Endodermal cell (in vitro differentiated cells): ENCODE measurements around the gene COA8. TPM values are rescaled to one million over a fixed set of nuclear protein-coding genes. Genes with fewer than 3 reads are reported as not detected.

Source experiments
- DNase-seq: peaks from one replicate; pipeline ENCODE4 v3.0.0-alpha.2; 2017
- H3K27ac ChIP-seq: 2 replicates; pipeline ENCODE4 v1.5.1; 2013; ENCODE audit warnings: mild to moderate bottlenecking, low read depth, low read length, moderate library complexity
- H3K27me3 ChIP-seq: 2 replicates; pipeline ENCODE4 v1.6.1; 2013; ENCODE audit warnings: mild to moderate bottlenecking, low read length, moderate library complexity; ENCODE audit not compliant: insufficient read depth, control insufficient read depth, poor library complexity, severe bottlenecking
- H3K36me3 ChIP-seq: 2 replicates; pipeline ENCODE4 v1.7.0; 2013; ENCODE audit warnings: mild to moderate bottlenecking, low read length, moderate library complexity; ENCODE audit not compliant: control insufficient read depth, insufficient read depth
- H3K4me1 ChIP-seq: one replicate; pipeline ENCODE4 v1.7.0; 2013; ENCODE audit warnings: low read length; ENCODE audit not compliant: control insufficient read depth, insufficient read depth
- H3K4me3 ChIP-seq: 2 replicates; pipeline ENCODE4 v1.5.1; 2013; ENCODE audit warnings: mild to moderate bottlenecking, low read length, moderate library complexity
- H3K9ac ChIP-seq: 2 replicates; pipeline ENCODE4 v1.6.1; 2013; ENCODE audit warnings: mild to moderate bottlenecking, low read length, moderate library complexity; ENCODE audit not compliant: poor library complexity, severe bottlenecking; ENCODE audit errors: extremely low read depth
- H3K9me3 ChIP-seq: 2 replicates; pipeline ENCODE4 v1.6.1; 2013; ENCODE audit warnings: mild to moderate bottlenecking, low read length, moderate library complexity; ENCODE audit not compliant: control insufficient read depth
- H3K27ac Mint-ChIP-seq: 2 replicates; pipeline ENCODE4 v1.8.0; 2020; ENCODE audit warnings: mixed read lengths
- H3K27me3 Mint-ChIP-seq: 2 replicates; pipeline ENCODE4 v1.8.0; 2021; ENCODE audit warnings: mild to moderate bottlenecking, mixed read lengths; ENCODE audit not compliant: insufficient read depth
- H3K36me3 Mint-ChIP-seq: 2 replicates; pipeline ENCODE4 v1.8.0; 2020; ENCODE audit warnings: low read depth, mixed read lengths
- H3K4me1 Mint-ChIP-seq: 2 replicates; pipeline ENCODE4 v1.8.0; 2020; ENCODE audit warnings: mixed read lengths
- H3K4me3 Mint-ChIP-seq: 2 replicates; pipeline ENCODE4 v1.8.0; 2020; ENCODE audit warnings: mild to moderate bottlenecking, moderate library complexity, mixed read lengths
- H3K9me3 Mint-ChIP-seq: 2 replicates; pipeline ENCODE4 v1.8.0; 2020; ENCODE audit warnings: mild to moderate bottlenecking, mixed read lengths
- CTCF ChIP-seq: fragments of 200-600 bp; sonication (generic); conservative IDR thresholded peaks from 2 replicates; pipeline ENCODE4 v1.5.0; 2021; ENCODE audit warnings: antibody characterized with exemption, mild to moderate bottlenecking
- WGBS, 2 experiments: methylation state at CpG; one replicate each; pipeline versions ENCODE4 v1.1.5 to v1.1.7; 2013; ENCODE audit warnings: missing lambda C conversion rate in 2 of 2, mixed read lengths in 1 of 2; ENCODE audit not compliant: insufficient coverage in 1 of 2, insufficient read length in 1 of 2; 5-methylcytosine and 5-hydroxymethylcytosine counted together
- total RNA-seq, 2 donors: library from RNA; stranded (reverse); fragmentation: NEBNext Ultra II Directional in 1 of 2; extraction: Animal tissue kit (Norgen Biotek cat#: 25700) in 1 of 2; gene quantifications; 2 replicates in 1 of 2; 3 replicates in 1 of 2; pipeline ENCODE4 v1.2.1, GENCODE V29; 2021

COA8 gene
- total RNA-seq, 2 donors from 2014 or later: 30.1 to 39.8 TPM

- TF ChIP-seq CTCF: no peak
- H3K36me3 ChIP-seq: peaks cover 14% of the 10 kb centered on the region
- H3K4me1 Mint-ChIP-seq: peaks cover 17% of the 10 kb centered on the region
- H3K27ac Mint-ChIP-seq: peak within 1 kb of the TSS; percentile 95
- H3K9me3 ChIP-seq: no peaks in the 10 kb centered on the region
- peak within 1 kb of the TSS; percentile 80 for H3K4me3 Mint-ChIP-seq
- H3K27me3 Mint-ChIP-seq: peaks cover 6% of the 10 kb centered on the region
- peak within 1 kb of the TSS; percentile 92 for H3K27ac ChIP-seq
- H3K4me3 ChIP-seq: peak within 1 kb of the TSS; percentile 99
- no peaks in the 10 kb centered on the region for H3K4me1 ChIP-seq
- WGBS, 2 experiments: 0 to 2% methylated on average over 4 to 97 of the region's 97 CpGs
- H3K9ac ChIP-seq: peak within 1 kb of the TSS; percentile 77
- H3K36me3 Mint-ChIP-seq: peaks cover 13% of the 10 kb centered on the region
- H3K9me3 Mint-ChIP-seq: no peaks in the 10 kb centered on the region
- peak; percentile 91 for DNase-seq
- no peaks in the 10 kb centered on the region for H3K27me3 ChIP-seq
Measured at GRCh38 chr14:103628684-103629502, 66.1 kb downstream of the COA8 start, which contains the start of gene KLC1. TSS of gene KLC1 (plus strand) at chr14:103629211. CDS start at chr14:103654565, 25,354 bp downstream.

- no peaks in the 10 kb centered on the region for H3K9me3 Mint-ChIP-seq
- DNase-seq: peak; percentile 81
- Histone ChIP-seq H3K4me3 (peak overlapping the region; percentile 99), H3K36me3 (peaks cover 16% of the 10 kb centered on the region), H3K9me3 (no peaks in the 10 kb centered on the region), H3K27me3 (no peaks in the 10 kb centered on the region), H3K27ac (peak overlapping the region; percentile 92), H3K9ac (peak overlapping the region; percentile 77), H3K4me1 (no peaks in the 10 kb centered on the region)
- H3K36me3 Mint-ChIP-seq: peaks cover 13% of the 10 kb centered on the region
- no peak for TF ChIP-seq CTCF
- no peak overlapping the region for H3K27ac Mint-ChIP-seq
- peak overlapping the region; percentile 80 for H3K4me3 Mint-ChIP-seq
- WGBS, 2 experiments: 0 to 1% methylated on average over 16 to 71 of the region's 71 CpGs
- H3K27me3 Mint-ChIP-seq: peaks cover 6% of the 10 kb centered on the region
- H3K4me1 Mint-ChIP-seq: peaks cover 21% of the 10 kb centered on the region
Measured at GRCh38 chr14:103629503-103630121, 66.9 kb downstream of the COA8 start.

- no peak overlapping the region for H3K27ac ChIP-seq
Measured at GRCh38 chr14:103630364-103631108, 67.8 kb downstream of the COA8 start.

More at GRCh38 chr14:103630364-103631108, 67.8 kb downstream of the COA8 start:
- no peak for DNase-seq
- 41 to 70% methylated on average over 4 to 5 of the region's 5 CpGs for WGBS, 2 experiments
- peaks cover 25% of the 10 kb centered on the region for H3K36me3 ChIP-seq
- Mint-ChIP-seq H3K36me3 (peaks cover 18% of the 10 kb centered on the region), H3K4me1 (peaks cover 24% of the 10 kb centered on the region), H3K4me3 (peak overlapping the region; percentile 80), H3K9me3 (no peaks in the 10 kb centered on the region), H3K27me3 (peaks cover 1% of the 10 kb centered on the region), H3K27ac (no peak overlapping the region)
- no peaks in the 10 kb centered on the region for H3K27me3 ChIP-seq
- H3K9me3 ChIP-seq: no peaks in the 10 kb centered on the region
- no peak for TF ChIP-seq CTCF
- peak overlapping the region; percentile 77 for H3K9ac ChIP-seq
- H3K4me3 ChIP-seq: peak overlapping the region; percentile 99
- H3K4me1 ChIP-seq: no peaks in the 10 kb centered on the region
